NCI-H146 treated with DMSO at 0.1 percent for 48 hours (cell line): ENCODE results near the gene TRIM25.

ENCODE experiments used
- DNase-seq: peaks from one replicate; lab custom pipeline; 2025; ENCODE audit not compliant: unreplicated experiment; lab: John Stamatoyannopoulos, UW

TRIM25 gene

DNA sequence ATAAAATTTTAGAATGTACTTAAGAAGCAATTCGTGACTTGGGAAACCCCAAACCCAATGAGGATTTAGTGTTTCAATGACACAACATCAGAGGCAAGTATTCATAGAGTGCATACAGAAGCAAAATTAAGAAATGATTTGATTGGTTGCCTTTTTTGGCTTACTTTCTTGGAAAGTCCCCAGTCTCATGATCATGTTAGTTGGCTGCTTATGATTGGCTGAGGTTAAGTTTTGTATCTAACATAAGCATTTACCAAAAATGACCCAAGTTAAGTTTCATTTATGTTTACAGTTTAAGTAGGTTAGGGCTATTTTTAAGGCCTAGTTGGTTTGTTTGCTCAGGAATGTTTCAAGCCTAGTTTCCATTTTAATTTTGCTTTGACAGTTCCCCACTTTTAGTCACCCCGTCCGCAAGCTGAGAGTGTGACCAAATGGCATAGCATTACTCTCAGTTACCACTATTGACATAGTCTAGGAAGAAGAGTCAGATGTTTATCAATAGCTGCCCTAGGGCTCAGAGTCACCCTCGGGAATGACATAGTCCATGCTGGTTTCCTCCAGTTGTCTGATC, 43.7 kb downstream of the TRIM25 start:
- no peak for DNase-seq

DNA sequence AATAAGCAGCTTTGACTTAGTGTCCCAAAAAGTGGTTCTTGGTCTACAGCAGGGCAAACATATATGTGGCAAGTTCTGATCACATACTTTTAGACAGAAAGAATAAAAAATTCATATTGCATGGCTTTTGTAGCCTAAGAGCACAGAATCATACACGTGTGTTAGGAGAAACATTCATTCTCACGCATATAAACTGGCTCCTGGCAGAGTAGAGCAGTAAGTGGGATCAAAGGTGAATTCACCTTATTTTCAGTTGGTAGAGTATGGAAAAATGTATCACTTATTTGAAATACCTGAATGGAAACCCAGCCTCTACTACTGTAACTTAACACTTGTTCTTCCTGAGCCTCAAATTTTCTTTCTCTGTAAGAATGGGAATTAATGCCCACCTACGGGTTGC, 45.1 kb downstream of the TRIM25 start:
- no peak for DNase-seq

DNA sequence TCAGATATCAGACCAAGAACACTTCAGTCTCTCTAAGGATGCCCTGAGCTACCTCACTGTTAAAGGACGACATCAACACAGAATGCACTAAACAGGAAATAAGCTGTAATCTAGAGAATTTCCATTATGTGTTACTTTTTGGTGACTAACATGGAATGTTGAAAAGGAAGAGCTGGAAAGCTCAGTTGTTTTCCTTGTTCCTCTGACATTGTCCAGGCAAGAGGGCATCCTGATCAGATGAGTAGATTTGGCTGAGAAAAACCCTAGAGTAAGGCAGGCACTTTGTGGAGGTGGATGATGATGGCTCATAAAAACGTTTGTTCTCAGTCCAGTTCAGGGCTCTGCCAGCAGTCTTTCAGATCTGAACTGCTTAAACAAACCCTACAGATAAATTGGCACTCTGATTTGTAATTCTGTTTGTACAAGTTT, 45.9 kb downstream of the TRIM25 start:
- DNase-seq: no peak

DNA sequence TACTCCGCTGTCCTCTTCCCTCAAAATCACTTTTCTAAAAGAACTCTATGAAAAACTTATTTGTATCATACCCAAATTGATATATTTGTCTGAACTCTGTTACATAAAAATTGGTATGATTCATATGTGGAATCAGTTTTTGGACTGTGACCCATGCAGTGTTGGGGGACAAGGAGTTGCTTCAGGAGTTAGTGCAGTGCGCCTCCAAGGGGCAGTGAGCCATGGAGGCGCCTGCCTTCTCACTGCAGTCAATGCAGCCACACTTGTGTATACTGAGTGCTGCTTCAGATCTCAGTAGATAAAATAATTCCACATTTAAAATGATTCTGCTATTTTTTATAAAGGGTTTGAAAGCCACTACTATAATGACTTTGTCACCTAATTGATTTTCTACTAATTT, 47.4 kb downstream of the TRIM25 start:
- DNase-seq: no peak

- no peak for DNase-seq
Measured at GRCh38 chr17:56866076-56866475, 47.8 kb downstream of the TRIM25 start.

DNA sequence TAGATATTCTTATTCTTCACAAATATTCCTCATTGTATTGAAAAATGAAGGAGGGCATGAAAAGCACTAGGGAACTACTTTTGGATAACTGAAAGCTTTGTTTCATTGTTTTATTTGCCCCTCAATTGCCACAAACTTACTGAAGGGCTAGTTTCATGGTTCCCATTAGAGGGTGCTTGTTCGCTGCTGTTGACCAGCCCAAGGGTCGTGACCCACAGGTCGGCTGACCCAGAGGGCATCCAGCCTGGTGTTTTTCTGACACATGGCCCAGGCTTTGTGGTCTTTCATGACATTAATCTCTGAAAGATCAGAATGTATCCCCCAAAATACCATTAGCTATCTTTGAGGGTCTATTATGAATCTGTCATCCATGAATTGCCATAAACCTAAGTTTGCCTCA, 49.9 kb downstream of the TRIM25 start:
- no peak for DNase-seq

DNA sequence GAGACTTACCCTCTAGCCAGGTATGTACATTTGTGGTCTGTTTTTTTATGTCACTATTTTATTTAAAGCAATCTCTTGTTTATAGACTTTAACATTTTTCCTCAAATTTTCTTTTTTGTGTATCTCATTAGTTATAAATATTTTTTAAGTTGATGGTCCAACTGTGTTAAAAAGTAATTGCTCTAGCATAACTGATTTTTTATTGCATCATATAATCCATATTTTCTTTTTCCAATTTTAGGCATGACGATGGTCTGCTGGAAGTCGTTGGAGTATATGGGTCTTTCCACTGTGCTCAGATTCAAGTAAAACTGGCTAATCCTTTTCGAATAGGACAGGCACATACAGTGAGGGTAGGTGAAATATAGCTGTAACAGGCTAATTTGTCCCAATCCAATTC, 52.0 kb downstream of the TRIM25 start:
- no peak for DNase-seq

DNA sequence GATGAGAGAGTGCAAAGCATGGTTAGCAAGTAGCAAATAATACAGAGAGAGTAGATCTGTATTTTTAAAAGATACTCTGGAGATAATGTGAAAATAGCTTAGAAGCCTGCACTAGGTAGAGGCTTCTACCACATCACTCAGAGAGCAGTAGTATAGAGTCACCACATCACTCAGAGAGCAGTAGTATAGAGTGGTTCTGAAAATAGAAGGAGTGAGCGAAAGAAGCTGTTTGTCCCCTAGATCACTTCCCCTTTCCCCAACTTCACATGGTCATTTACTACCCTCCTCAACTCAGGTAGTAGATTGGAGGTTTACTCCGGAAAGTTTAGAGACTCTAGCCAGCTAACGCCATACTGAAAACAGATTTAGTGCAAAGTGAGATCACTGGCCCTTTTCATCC, 62.8 kb downstream of the TRIM25 start:
- DNase-seq: no peak

DNA sequence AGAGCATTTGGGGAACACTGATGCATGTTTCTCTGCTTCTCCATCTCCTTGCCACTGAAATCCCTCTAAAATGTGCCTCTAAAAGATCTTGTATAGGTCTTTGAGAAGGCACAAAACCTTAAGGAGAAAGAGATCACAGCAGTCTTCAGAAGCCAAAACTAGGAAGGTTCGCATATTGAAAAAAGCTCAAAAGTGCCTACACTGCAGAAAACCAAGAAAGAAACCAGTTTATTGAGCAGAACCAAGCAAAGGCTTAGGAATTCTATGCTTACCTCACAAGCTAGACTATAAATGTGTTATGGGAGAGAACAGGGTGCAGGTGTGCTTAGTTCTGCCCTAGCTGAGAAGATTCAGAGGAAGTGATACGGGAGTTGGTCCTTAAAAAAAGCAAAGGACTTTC, 63.3 kb downstream of the TRIM25 start:
- no peak for DNase-seq

- no peak for DNase-seq
Measured at GRCh38 chr17:56849131-56849530, 64.7 kb downstream of the TRIM25 start.

GRCh38 chr17:56847106-56847505, 66.7 kb downstream of the TRIM25 start:
- DNase-seq: no peak

DNA sequence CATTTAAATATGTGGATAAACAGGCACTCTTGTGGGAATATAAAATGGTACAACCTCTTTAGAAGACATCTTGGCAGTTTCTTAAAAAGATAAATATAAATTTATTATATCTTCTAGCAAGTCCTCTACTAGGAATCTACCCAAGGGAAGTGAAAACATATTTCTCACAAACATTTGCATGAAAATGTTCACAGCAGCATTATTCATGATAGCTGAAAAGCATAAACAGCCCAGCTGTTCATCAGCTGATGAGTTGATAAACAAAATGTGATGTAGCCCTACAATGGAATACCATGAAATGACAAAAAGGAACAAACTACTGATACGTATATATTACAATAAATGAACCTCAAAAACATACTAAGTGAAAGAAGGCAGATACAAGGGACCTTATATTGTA, 67.9 kb downstream of the TRIM25 start:
- no peak for DNase-seq

DNA sequence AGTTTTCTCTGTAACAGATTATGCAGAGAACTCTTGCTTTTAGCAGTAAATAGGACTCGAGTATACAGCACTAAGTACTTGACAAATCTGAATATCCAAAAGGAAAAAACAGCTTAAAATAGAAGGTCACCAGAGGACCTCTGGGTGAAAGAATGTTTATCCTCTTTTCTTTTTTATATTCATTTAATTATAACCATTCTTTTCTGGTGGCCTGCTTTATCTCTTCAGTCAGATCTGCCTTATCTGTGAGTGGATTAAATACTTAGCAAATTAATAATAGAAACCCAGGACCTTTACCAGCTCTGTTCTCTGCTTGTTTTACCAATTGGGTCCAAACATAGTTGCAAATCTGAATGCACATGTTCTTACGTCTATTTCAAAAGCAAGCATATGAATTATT, 71.3 kb downstream of the TRIM25 start:
- DNase-seq: no peak

DNA sequence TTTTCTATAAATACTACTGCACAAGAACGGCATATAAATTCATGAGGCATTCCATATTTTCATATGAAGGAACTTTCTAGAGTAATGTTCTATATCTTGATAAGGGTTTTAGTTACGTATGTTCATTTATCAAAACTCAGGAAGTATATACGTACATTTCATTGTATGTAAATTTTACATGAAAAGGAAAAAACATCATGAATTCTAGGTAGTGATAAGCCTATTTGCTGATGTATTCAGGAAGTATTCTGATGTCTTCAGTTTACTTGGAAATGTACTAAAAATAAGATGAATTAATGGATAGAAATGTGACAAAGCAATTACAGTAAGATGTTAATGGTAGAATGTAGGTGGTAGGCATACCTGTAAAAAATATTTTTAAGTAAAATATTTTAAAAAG, 75.2 kb downstream of the TRIM25 start:
- no peak for DNase-seq
